GM18951 (cell line): ENCODE data around the gene PTBP1.

ENCODE experiments used
- POLR2A ChIP-seq: IDR thresholded peaks from 4 replicates; pipeline ENCODE4 v1.6.1; 2011; ENCODE audit warnings: mild to moderate bottlenecking; ENCODE audit not compliant: insufficient read length, insufficient read depth; ENCODE audit errors: extremely low read depth
- in situ Hi-C: fragments of 300-500 bp; cut with MboI; formaldehyde crosslinking; loops from one replicate; pipeline ENCODE4 v1.12.0; 2022; ENCODE audit warnings: low sequenced_read_pairs, mixed read lengths, inconsistent platforms; ENCODE audit not compliant: unreplicated experiment

The PTBP1 gene

GRCh38 chr19:780935-781334, 16.3 kb upstream of the PTBP1 start:
- in situ Hi-C loops = no loop called here
- TF ChIP-seq POLR2A = no peak

GRCh38 chr19:781800-782184, 15.5 kb upstream of the PTBP1 start:
- no peak for TF ChIP-seq POLR2A
- in situ Hi-C loops = no loop called here

GRCh38 chr19:782185-782877, 14.9 kb upstream of the PTBP1 start:
- no peak for TF ChIP-seq POLR2A
- in situ Hi-C loops = no loop called here

GRCh38 chr19:782878-783668, 14.2 kb upstream of the PTBP1 start:
- in situ Hi-C loops = no loop called here
- no peak for TF ChIP-seq POLR2A

- TF ChIP-seq POLR2A = no peak
- in situ Hi-C loops = no loop called here
Measured at GRCh38 chr19:784541-784940, 12.7 kb upstream of the PTBP1 start.

GRCh38 chr19:787536-787935, 9.7 kb upstream of the PTBP1 start:
- TF ChIP-seq POLR2A = no peak
- in situ Hi-C loops = no loop called here

- no peak for TF ChIP-seq POLR2A
- in situ Hi-C loops = no loop called here
Measured at GRCh38 chr19:788686-788982, 8.6 kb upstream of the PTBP1 start.

- in situ Hi-C loops = no loop called here
- no peak for TF ChIP-seq POLR2A
Measured at GRCh38 chr19:788983-789700, 8.1 kb upstream of the PTBP1 start.

- in situ Hi-C loops = no loop called here
- no peak for TF ChIP-seq POLR2A
Measured at GRCh38 chr19:789701-790060, 7.6 kb upstream of the PTBP1 start.

GRCh38 chr19:791007-791566, 6.2 kb upstream of the PTBP1 start:
- TF ChIP-seq POLR2A = no peak

GRCh38 chr19:791567-792305, 5.5 kb upstream of the PTBP1 start:
- TF ChIP-seq POLR2A = no peak

More at GRCh38 chr19:791007-791566, 6.2 kb upstream of the PTBP1 start:
- in situ Hi-C loops = no loop called here

GRCh38 chr19:792306-792885, 4.9 kb upstream of the PTBP1 start:
- in situ Hi-C loops = no loop called here
- TF ChIP-seq POLR2A = no peak

More at GRCh38 chr19:791567-792305, 5.5 kb upstream of the PTBP1 start:
- in situ Hi-C loops = no loop called here

- in situ Hi-C loops = no loop called here
- no peak for TF ChIP-seq POLR2A
Measured at GRCh38 chr19:793806-794205, 3.4 kb upstream of the PTBP1 start.

GRCh38 chr19:795073-795611, 2.1 kb upstream of the PTBP1 start:
- no peak for TF ChIP-seq POLR2A
- in situ Hi-C loops = no loop called here
